Bronchial epithelial cell (primary cell): ENCODE data around the gene RNF157. TPM values are rescaled to one million over a fixed set of nuclear protein-coding genes. Genes with fewer than 3 reads are reported as not detected.
"Not testable (repeated sequence)": the region's sequence is repeated elsewhere in the genome, so short reads cannot be mapped to it uniquely, and the experiment has no call there.

ENCODE experiments used
- DNase-seq: peaks from one replicate; pipeline ENCODE4 v3.0.0-alpha.2; 2010; ENCODE audit warnings: low read depth
- FAIRE-seq: peaks from 2 replicates; lab custom pipeline; 2011; peaks lifted over from hg19 to GRCh38; lab: Jason Lieb, UNC
- H3K27me3 ChIP-seq: 2 replicates; pipeline ENCODE4 v1.5.1; 2011; ENCODE audit warnings: low read length; ENCODE audit not compliant: control insufficient read depth, insufficient read depth
- H3K36me3 ChIP-seq: 2 replicates; pipeline ENCODE4 v1.5.1; 2011; ENCODE audit warnings: low read length; ENCODE audit not compliant: control insufficient read depth, insufficient read depth
- H3K4me3 ChIP-seq: 2 replicates; pipeline ENCODE4 v1.5.1; 2011; ENCODE audit warnings: mild to moderate bottlenecking, low read depth, low read length, control low read depth
- CTCF ChIP-seq: IDR thresholded peaks from 2 replicates; pipeline ENCODE4 v1.5.1; 2011; ENCODE audit warnings: mild to moderate bottlenecking, moderate library complexity, low read length, control low read depth, inconsistent platforms; ENCODE audit not compliant: insufficient read depth, severe bottlenecking
- total RNA-seq: library from RNA; depleted of rRNA; stranded (reverse); fragments of >200 nt; gene quantifications from 2 replicates; pipeline ENCODE4 v1.2.1, GENCODE V29; 2014

RNF157 gene
- total RNA-seq, 1 donor from 2014 or later: not detected

GRCh38 chr17:76213491-76213890, 26.8 kb downstream of the RNF157 start:
- no peak for TF ChIP-seq CTCF
- no peaks in the 10 kb centered on the region for H3K36me3 ChIP-seq
- no peaks in the 10 kb centered on the region for H3K27me3 ChIP-seq
- FAIRE-seq (no peak), DNase-seq (no peak)
- H3K4me3 ChIP-seq: no peak overlapping the region

GRCh38 chr17:76208120-76208519, 32.2 kb downstream of the RNF157 start:
- Histone ChIP-seq H3K36me3 (no peaks in the 10 kb centered on the region), H3K4me3 (no peak overlapping the region), H3K27me3 (no peaks in the 10 kb centered on the region)
- no peak for DNase-seq
- no peak for TF ChIP-seq CTCF
- FAIRE-seq: no peak

GRCh38 chr17:76207275-76208059, 32.8 kb downstream of the RNF157 start:
- no peaks in the 10 kb centered on the region for H3K36me3 ChIP-seq
- TF ChIP-seq CTCF: no peak
- no peaks in the 10 kb centered on the region for H3K27me3 ChIP-seq
- DNase-seq: no peak
- H3K4me3 ChIP-seq: no peak overlapping the region
- no peak for FAIRE-seq

- not testable (repeated sequence) for H3K27me3 ChIP-seq, DNase-seq, H3K4me3 ChIP-seq, FAIRE-seq, H3K36me3 ChIP-seq
Measured at GRCh38 chr17:76205542-76206144, 34.6 kb downstream of the RNF157 start.

- DNase-seq (peak; percentile 68), FAIRE-seq (no peak)
- Histone ChIP-seq H3K27me3 (no peaks in the 10 kb centered on the region), H3K4me3 (no peak overlapping the region), H3K36me3 (no peaks in the 10 kb centered on the region)
- TF ChIP-seq CTCF: no peak
Measured at GRCh38 chr17:76204277-76204676, 36.0 kb downstream of the RNF157 start.

GRCh38 chr17:76200354-76200753, 39.9 kb downstream of the RNF157 start:
- DNase-seq: no peak
- no peaks in the 10 kb centered on the region for H3K27me3 ChIP-seq
- no peaks in the 10 kb centered on the region for H3K36me3 ChIP-seq
- no peak overlapping the region for H3K4me3 ChIP-seq
- FAIRE-seq: no peak
- TF ChIP-seq CTCF: no peak
